ENCODE measurements around the gene SFXN3. TPM values are rescaled to one million over a fixed set of nuclear protein-coding genes. Genes with fewer than 3 reads are reported as not detected.

SFXN3 gene
- total and polyA plus RNA-seq, 2 experiments from 2014 or later = 0.68 to 3.8 TPM

DNA sequence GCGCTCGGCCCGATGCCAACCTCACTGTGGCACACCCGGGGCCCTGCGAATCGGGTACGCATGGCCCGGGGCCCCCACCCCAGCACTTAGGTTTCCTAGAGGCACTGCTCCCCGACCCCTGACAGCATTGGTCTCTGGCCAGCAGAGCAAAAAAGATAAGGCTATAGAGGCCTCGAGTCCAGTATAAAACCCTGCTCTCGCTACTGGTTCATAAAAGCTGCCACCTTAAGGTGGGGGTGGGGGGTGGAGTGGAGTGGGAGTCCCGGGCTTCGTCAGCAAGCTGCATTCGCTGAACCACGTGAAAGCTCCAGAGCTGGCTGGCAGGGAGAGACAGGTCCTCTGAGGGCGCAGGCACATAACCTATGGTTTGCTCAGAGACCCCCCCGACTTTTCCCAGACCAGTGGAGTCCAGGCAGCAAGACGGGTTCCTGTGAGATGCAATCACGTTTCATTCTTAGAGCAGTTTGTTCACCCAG lies 32.1 kb downstream of the SFXN3 start:
- TF ChIP-seq EZH2 (IDR thresholded peaks at IDR 0.05; ENCODE audit: low read depth, unreplicated experiment) (peak; percentile 7), JUNB (IDR thresholded peaks at IDR 0.05; ENCODE audit: unreplicated experiment) (no peak)
- H3K4me2 ChIP-seq = peak overlapping the region; percentile 93
- ATAC-seq (no peak), DNase-seq (ENCODE audit: low spot score) (no peak)
- H3K36me3 ChIP-seq (ENCODE audit: insufficient read depth) = no peaks in the 10 kb centered on the region
- peak overlapping the region; percentile 87 for H3K4me3 ChIP-seq
- no peaks in the 10 kb centered on the region for H3K36me3 Mint-ChIP-seq (ENCODE audit: low read depth)
- H3K4me3 Mint-ChIP-seq = peak overlapping the region; percentile 74
- H3K27me3 Mint-ChIP-seq (ENCODE audit: insufficient read depth, low read depth, poor library complexity) = peaks cover 73% of the 10 kb centered on the region
- H3K27me3 ChIP-seq (ENCODE audit: insufficient read depth) = peaks cover 68% of the 10 kb centered on the region
- peaks cover 10% of the 10 kb centered on the region; the same call in 1 of the 2 replicates for H3K79me2 ChIP-seq (replicated peaks; ENCODE audit: insufficient read depth)
- peaks cover 21% of the 10 kb centered on the region; the same call in 1 of the 2 replicates for H3F3A ChIP-seq (replicated peaks; ENCODE audit: low read depth)
- H3K4me1 ChIP-seq (ENCODE audit: insufficient read depth) = peaks cover 37% of the 10 kb centered on the region
- H3K9me3 Mint-ChIP-seq = peaks cover 2% of the 10 kb centered on the region; the same call in 1 of the 3 replicates
- H4K20me1 ChIP-seq (replicated peaks; ENCODE audit: insufficient read depth) = peaks cover 17% of the 10 kb centered on the region
- H3K27ac Mint-ChIP-seq = no peak overlapping the region
- H3K27ac ChIP-seq (ENCODE audit: low read depth) = no peak overlapping the region
- peaks cover 39% of the 10 kb centered on the region for H3K4me1 Mint-ChIP-seq
- H2AFZ ChIP-seq = 0 out of 2 replicates have a peak overlapping the region, but pooled peaks have one; percentile 23
- no peaks in the 10 kb centered on the region for H3K9me2 ChIP-seq (ENCODE audit: insufficient read depth)

DNA sequence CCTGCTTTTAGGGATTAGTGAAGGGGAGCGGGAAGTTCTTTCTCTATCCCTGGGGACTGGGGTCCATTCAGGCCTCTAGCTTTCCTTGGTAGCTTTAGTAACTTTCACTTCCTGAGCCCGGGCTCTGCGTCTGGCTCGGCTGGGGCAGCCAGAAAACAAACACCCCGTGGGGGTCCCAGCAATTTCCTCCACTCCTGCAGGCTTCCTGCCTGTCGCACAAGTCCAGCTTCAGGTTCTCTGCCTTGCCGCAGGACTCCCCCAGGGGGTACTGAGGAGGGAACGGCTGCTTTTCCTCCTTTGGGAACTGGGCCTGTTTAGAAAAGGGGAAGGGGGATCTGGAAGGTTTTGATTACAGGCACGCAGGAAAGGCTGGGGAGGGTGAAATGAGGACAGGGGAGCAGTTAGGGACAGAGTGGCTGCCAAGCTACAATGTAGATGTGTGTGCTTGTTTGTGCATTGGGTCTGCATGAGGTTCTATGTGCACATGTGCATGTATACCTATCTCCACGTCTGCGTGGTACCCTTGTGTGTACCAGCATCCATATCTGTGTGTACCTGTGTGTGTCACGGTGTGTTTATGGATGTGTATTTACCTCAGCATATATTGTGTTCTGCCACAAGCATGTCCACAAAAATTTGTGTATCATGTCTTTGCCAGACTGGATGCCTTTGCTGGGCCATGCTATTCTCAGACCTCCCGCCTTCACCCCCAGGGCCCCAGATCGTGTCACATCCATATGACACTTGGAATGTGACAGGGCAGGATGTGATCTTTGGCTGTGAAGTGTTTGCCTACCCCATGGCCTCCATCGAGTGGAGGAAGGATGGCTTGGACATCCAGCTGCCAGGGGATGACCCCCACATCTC lies 32.7 kb downstream of the SFXN3 start:
- H3K27ac ChIP-seq (ENCODE audit: low read depth) = no peak overlapping the region
- ATAC-seq (no peak), DNase-seq (ENCODE audit: low spot score) (peak; percentile 62)
- Mint-ChIP-seq H3K4me1 (peaks cover 39% of the 10 kb centered on the region), H3K9me3 (peaks cover 2% of the 10 kb centered on the region; the same call in 1 of the 3 replicates), H3K36me3 (ENCODE audit: low read depth) (no peaks in the 10 kb centered on the region), H3K27me3 (ENCODE audit: insufficient read depth, low read depth, poor library complexity) (peaks cover 76% of the 10 kb centered on the region), H3K4me3 (peak overlapping the region; percentile 74), H3K27ac (no peak overlapping the region)
- TF ChIP-seq NANOG (IDR thresholded peaks at IDR 0.05; ENCODE audit: borderline replicate concordance) (no peak), EZH2 (IDR thresholded peaks at IDR 0.05; ENCODE audit: low read depth, unreplicated experiment) (peak; percentile 80), POLR2AphosphoS5 (IDR thresholded peaks at IDR 0.05; ENCODE audit: low read depth) (no peak), CREB1 (CRISPR knock-in tag; IDR thresholded peaks at IDR 0.05; ENCODE audit: low read depth) (no peak)
- TF ChIP-seq, protein P1, sequence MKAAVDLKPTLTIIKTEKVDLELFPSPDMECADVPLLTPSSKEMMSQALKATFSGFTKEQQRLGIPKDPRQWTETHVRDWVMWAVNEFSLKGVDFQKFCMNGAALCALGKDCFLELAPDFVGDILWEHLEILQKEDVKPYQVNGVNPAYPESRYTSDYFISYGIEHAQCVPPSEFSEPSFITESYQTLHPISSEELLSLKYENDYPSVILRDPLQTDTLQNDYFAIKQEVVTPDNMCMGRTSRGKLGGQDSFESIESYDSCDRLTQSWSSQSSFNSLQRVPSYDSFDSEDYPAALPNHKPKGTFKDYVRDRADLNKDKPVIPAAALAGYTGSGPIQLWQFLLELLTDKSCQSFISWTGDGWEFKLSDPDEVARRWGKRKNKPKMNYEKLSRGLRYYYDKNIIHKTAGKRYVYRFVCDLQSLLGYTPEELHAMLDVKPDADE (IDR thresholded peaks at IDR 0.05) = 0 out of 2 replicates have a peak, but pooled peaks have one; percentile 37
- H3K4me1 ChIP-seq (ENCODE audit: insufficient read depth) = peaks cover 37% of the 10 kb centered on the region
- H3K4me2 ChIP-seq = peak overlapping the region; percentile 93
- H4K20me1 ChIP-seq (replicated peaks; ENCODE audit: insufficient read depth) = peaks cover 10% of the 10 kb centered on the region
- no peaks in the 10 kb centered on the region for H3K9me2 ChIP-seq (ENCODE audit: insufficient read depth)
- peaks cover 21% of the 10 kb centered on the region; the same call in 1 of the 2 replicates for H3F3A ChIP-seq (replicated peaks; ENCODE audit: low read depth)
- H3K36me3 ChIP-seq (ENCODE audit: insufficient read depth) = no peaks in the 10 kb centered on the region
- H2AFZ ChIP-seq = no peak overlapping the region
- peaks cover 7% of the 10 kb centered on the region; the same call in 1 of the 2 replicates for H3K79me2 ChIP-seq (replicated peaks; ENCODE audit: insufficient read depth)
- H3K27me3 ChIP-seq (ENCODE audit: insufficient read depth) = peaks cover 75% of the 10 kb centered on the region
- peak overlapping the region; percentile 87 for H3K4me3 ChIP-seq
